Peyer's patch (tissue), 4 donors: Measurements from ENCODE around the gene SRRM3. TPM values are rescaled to one million over a fixed set of nuclear protein-coding genes. Genes with fewer than 3 reads are reported as not detected.

Experiments
- DNase-seq, 3 donors: peaks; one replicate each; pipeline ENCODE4 v3.0.0-alpha.2; 2017 to 2019
- H3K27ac ChIP-seq, 4 donors: fragments of 200-600 bp; sonication (generic); one replicate each; pipeline ENCODE4 v1.5.1; 2016 to 2019
- H3K27me3 ChIP-seq, 2 donors: fragments of 200-600 bp; sonication (generic); one replicate each; pipeline ENCODE4 v1.5.1; 2019
- H3K36me3 ChIP-seq, 3 donors: fragments of 200-600 bp; sonication (generic); one replicate each; pipeline ENCODE4 v1.5.1; 2016 to 2019
- H3K4me1 ChIP-seq, 4 donors: fragments of 200-600 bp; sonication (generic); one replicate each; pipeline ENCODE4 v1.5.1; 2016 to 2019
- H3K4me3 ChIP-seq, 4 donors: fragments of 200-600 bp; sonication (generic); 1 replicate in 3 of 4; 2 replicates in 1 of 4; pipeline ENCODE4 v1.5.1; 2016 to 2019; ENCODE audit warnings: mild to moderate bottlenecking in 1 of 4
- H3K9me3 ChIP-seq, 4 donors: fragments of 200-600 bp; sonication (generic); one replicate each; pipeline ENCODE4 v1.5.1; 2016 to 2019; ENCODE audit warnings: mild to moderate bottlenecking in 1 of 4
- POLR2A ChIP-seq, 2 donors: fragments of 450-650 bp; IDR thresholded peaks; one replicate each; pipeline ENCODE4 v1.5.1; 2017; ENCODE audit warnings: antibody characterized with exemption in 2 of 2, mild to moderate bottlenecking in 2 of 2, moderate library complexity in 2 of 2
- total RNA-seq, 4 donors: library from RNA; depleted of rRNA; stranded (reverse); fragments of >200 nt; gene quantifications; one replicate each; pipeline ENCODE4 v1.1.0, GENCODE V29; 2016
- TF ChIP-seq, protein P1 (sequence below), 6 experiments: fragments of 450-650 bp in 4 of 6; fragments of 200-600 bp in 2 of 6; sonication (generic) in 1 of 6; IDR thresholded peaks; one replicate each; pipeline ENCODE4 v1.5.1; 2017 to 2019; ENCODE audit warnings: antibody characterized with exemption in 6 of 6, mild to moderate bottlenecking in 3 of 6, moderate library complexity in 1 of 6

SRRM3 gene
- total RNA-seq, 4 donors from 2014 or later, result 0.85 to 7.4 (median 1.2) TPM; not detected in 1

DNA sequence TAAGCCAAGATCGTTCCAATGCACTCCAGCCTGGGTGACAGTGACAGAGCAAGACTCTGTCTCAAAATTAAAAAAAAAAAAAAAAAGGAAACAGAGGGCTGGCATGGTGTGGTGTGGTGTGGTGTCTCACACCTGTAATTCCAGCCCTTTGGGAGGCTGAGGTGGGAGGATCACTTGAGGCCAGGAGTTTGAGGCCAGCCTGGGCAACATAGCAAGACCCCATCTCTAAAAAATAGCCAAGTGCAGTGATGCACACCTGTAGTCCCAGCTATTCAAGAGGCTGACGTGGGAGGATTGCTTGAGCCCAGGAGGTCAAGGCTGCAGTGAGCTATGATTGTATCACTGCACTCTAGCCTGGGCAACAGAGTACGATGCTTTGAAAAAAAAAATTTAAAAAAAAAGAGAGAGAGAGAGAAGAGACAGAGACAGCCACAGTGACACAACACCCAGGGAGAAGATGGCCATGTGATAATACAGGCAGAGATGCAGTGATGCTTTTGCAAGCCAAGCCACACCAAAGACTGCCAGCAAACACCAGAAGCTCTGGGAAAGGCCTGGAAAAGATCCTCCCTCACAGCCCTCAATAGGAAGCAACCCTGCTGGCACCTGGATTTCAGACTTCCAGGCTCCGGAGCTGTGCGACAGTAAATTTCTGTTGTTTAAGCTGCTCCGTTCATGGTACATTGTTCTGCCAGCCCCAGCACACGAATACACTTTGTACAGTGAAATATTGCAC lies 19.3 kb upstream of the SRRM3 start:
- Histone ChIP-seq H3K9me3 (no peaks in the 10 kb centered on the region), H3K27me3 (no peaks in the 10 kb centered on the region), H3K27ac (no peak overlapping the region), H3K4me1 (no peaks in the 10 kb centered on the region), H3K4me3 (no peak overlapping the region), H3K36me3 (no peaks in the 10 kb centered on the region)
- DNase-seq, result no peak
- TF ChIP-seq POLR2A (IDR thresholded peaks at IDR 0.05), result no peak
- TF ChIP-seq, protein P1, sequence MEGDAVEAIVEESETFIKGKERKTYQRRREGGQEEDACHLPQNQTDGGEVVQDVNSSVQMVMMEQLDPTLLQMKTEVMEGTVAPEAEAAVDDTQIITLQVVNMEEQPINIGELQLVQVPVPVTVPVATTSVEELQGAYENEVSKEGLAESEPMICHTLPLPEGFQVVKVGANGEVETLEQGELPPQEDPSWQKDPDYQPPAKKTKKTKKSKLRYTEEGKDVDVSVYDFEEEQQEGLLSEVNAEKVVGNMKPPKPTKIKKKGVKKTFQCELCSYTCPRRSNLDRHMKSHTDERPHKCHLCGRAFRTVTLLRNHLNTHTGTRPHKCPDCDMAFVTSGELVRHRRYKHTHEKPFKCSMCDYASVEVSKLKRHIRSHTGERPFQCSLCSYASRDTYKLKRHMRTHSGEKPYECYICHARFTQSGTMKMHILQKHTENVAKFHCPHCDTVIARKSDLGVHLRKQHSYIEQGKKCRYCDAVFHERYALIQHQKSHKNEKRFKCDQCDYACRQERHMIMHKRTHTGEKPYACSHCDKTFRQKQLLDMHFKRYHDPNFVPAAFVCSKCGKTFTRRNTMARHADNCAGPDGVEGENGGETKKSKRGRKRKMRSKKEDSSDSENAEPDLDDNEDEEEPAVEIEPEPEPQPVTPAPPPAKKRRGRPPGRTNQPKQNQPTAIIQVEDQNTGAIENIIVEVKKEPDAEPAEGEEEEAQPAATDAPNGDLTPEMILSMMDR (IDR thresholded peaks at IDR 0.05), result no peak

DNA sequence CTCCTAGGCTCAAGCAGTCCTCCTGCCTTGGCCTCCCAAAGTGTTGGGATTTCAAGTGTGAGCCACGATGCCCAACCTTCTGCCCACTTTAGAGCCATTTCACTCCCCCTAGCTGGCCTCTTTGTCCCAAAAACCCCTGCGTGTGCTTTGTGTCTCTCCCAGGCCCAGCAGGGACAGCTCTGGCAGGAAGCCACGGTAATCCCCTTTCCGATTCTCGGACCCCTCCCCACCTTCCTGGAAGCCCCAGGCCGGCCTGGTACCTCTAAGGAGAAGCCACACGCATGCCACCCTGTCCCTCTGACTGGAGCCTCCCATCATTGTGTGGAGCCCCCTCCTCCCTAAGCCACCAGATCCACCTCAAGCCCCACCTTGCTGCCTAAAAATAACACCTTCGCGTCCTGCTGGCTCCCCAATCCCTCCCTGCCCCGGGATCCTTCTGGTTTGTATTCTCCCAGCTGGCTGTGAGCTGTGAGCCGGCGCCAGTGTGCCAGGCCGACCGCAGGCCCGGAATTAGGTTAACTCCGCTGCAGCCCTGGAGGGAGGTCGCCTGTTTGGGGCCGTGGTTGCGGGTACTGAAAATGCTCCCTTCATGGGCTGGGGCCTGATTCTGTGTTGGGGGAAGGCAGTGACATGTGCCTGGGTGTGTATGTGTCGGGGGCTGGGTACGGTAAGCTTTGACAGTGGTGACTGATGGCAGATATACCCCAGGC lies 16.4 kb upstream of the SRRM3 start:
- Histone ChIP-seq H3K4me3 (no peak overlapping the region), H3K27ac (no peak overlapping the region), H3K27me3 (no peaks in the 10 kb centered on the region), H3K9me3 (no peaks in the 10 kb centered on the region), H3K36me3 (no peaks in the 10 kb centered on the region), H3K4me1 (no peaks in the 10 kb centered on the region)
- no peak for DNase-seq
- TF ChIP-seq, protein P1 (IDR thresholded peaks at IDR 0.05), result no peak
- no peak for TF ChIP-seq POLR2A (IDR thresholded peaks at IDR 0.05)

DNA sequence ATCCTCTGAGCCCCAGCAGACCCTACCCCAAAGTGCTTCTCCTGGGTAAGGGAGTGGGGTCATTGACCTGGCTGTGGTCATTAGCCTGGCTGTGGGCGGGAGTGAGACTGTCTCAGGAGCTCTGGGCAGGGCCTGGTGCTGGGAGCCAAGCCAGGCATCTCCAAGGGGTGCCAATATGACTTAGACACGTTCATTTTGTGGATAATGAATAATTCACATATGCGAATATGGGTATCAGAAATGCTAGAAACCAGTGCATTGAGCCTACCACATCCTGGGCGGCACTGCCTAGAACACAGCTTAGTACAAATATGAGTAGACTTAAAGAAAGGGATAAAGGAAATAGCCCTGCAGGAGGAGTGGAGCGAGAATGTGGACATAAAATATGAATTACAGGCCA lies 14.4 kb upstream of the SRRM3 start:
- TF ChIP-seq POLR2A (IDR thresholded peaks at IDR 0.05), result no peak
- TF ChIP-seq, protein P1 (IDR thresholded peaks at IDR 0.05), result no peak
- Histone ChIP-seq H3K4me1 (no peaks in the 10 kb centered on the region), H3K4me3 (no peak overlapping the region), H3K27ac (no peak overlapping the region), H3K36me3 (no peaks in the 10 kb centered on the region), H3K27me3 (no peaks in the 10 kb centered on the region), H3K9me3 (no peaks in the 10 kb centered on the region)
- DNase-seq, result no peak

DNA sequence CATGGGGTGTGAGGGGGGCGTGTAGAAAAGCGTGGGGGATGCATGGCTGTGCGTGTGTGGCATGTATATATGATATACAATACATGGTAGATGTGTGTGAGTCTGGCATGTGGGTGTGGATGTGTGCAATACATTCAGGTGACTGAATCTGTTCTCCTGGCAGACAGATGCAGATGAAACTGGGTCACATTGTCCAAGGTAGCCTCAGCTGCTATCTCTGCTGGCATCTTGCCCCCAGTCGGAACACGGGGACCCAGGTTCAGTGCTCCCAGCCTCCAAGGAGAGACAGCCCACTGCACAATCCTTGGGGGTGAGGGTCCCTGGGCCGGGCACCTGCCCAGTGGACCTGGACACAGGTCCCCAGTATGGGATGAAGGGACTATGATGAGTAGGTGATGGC lies 12.4 kb upstream of the SRRM3 start:
- TF ChIP-seq POLR2A (IDR thresholded peaks at IDR 0.05), result no peak
- TF ChIP-seq, protein P1 (IDR thresholded peaks at IDR 0.05), result no peak
- Histone ChIP-seq H3K4me3 (no peak overlapping the region), H3K27me3 (no peaks in the 10 kb centered on the region), H3K27ac (no peak overlapping the region), H3K9me3 (no peaks in the 10 kb centered on the region), H3K36me3 (no peaks in the 10 kb centered on the region), H3K4me1 (no peaks in the 10 kb centered on the region)
- no peak for DNase-seq

DNA sequence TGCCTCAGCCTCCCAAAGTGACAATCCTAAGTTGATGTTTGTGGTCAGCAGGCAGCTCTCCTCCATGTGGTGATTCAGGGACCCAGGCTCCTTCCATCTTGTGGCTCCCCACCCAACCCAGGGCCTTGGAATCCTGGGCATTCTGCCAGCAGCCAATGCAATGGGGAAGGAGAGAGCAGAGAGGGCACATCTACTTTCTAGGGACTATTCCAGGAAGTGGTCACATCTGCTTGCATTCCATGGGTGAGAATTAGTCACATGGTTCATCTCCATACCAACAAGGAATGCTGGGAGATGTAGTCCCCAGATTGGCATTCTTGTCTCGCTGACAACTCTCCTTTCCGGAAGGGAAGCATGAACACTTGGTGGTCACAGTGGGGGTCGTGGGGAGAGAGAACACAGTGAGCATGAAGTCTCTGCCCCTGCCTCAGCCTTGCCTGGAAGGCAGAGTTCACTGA lies 9.9 kb upstream of the SRRM3 start:
- TF ChIP-seq, protein P1 (IDR thresholded peaks at IDR 0.05), result no peak
- TF ChIP-seq POLR2A (IDR thresholded peaks at IDR 0.05), result no peak
- no peak overlapping the region for H3K4me3 ChIP-seq
- no peaks in the 10 kb centered on the region for H3K9me3 ChIP-seq
- no peaks in the 10 kb centered on the region for H3K27me3 ChIP-seq
- DNase-seq, result no peak
- no peaks in the 10 kb centered on the region for H3K4me1 ChIP-seq
- H3K27ac ChIP-seq, result no peak overlapping the region
- no peaks in the 10 kb centered on the region for H3K36me3 ChIP-seq
